ENCODE data around the gene SPTBN4.

DNA sequence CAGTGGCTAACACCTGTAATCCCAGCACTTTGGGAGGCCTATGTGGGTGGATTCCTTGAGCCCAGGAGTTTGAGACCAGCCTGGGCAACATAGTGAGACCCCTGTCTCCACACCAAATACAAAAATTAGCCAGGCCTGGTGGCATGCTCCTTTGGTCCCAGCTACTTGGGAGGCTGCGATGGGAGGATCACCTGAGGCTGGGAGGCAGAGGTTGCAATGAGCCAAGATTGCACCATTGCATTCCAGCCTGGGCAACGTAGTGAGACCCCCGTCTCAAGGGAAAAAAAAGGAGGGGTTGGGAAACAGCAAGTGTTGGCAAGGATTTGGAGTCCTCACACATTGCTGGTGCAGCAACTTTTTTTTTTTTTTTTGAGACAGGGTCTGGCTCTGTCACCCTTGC is 19.2 kb downstream of the SPTBN4 start:
- TF ChIP-seq, protein P1, sequence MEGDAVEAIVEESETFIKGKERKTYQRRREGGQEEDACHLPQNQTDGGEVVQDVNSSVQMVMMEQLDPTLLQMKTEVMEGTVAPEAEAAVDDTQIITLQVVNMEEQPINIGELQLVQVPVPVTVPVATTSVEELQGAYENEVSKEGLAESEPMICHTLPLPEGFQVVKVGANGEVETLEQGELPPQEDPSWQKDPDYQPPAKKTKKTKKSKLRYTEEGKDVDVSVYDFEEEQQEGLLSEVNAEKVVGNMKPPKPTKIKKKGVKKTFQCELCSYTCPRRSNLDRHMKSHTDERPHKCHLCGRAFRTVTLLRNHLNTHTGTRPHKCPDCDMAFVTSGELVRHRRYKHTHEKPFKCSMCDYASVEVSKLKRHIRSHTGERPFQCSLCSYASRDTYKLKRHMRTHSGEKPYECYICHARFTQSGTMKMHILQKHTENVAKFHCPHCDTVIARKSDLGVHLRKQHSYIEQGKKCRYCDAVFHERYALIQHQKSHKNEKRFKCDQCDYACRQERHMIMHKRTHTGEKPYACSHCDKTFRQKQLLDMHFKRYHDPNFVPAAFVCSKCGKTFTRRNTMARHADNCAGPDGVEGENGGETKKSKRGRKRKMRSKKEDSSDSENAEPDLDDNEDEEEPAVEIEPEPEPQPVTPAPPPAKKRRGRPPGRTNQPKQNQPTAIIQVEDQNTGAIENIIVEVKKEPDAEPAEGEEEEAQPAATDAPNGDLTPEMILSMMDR (IDR thresholded peaks at IDR 0.05), result no peak
- TF ChIP-seq POLR2AphosphoS5 (IDR thresholded peaks at IDR 0.05), result no peak
- TF ChIP-seq POLR2A (IDR thresholded peaks at IDR 0.05), result no peak
- no peak for TF ChIP-seq EP300 (IDR thresholded peaks at IDR 0.05)

Measured in upper lobe of left lung (tissue), 4 donors.